Renal cortex interstitium (tissue), 11 donors: ENCODE measurements around the gene TRAPPC2L. TPM values are rescaled to one million over a fixed set of nuclear protein-coding genes. Genes with fewer than 3 reads are reported as not detected.

Experiments used
- DNase-seq, 11 donors: peaks; one replicate each; pipeline ENCODE4 v3.0.0-alpha.2; 2013; ENCODE audit warnings: low read depth in 9 of 11, low spot score in 4 of 11; ENCODE audit errors: extremely low read depth in 1 of 11
- polyA plus RNA-seq, 3 donors: library from polyadenylated mRNA; unstranded; fragments of 120-200 nt; gene quantifications; one replicate each; pipeline ENCODE4 v1.2.1, GENCODE V29; 2013; ENCODE audit not compliant: insufficient read length in 3 of 3

Gene TRAPPC2L
- polyA plus RNA-seq, 3 donors, result 63.0 to 85.3 (median 76.6) TPM

DNA sequence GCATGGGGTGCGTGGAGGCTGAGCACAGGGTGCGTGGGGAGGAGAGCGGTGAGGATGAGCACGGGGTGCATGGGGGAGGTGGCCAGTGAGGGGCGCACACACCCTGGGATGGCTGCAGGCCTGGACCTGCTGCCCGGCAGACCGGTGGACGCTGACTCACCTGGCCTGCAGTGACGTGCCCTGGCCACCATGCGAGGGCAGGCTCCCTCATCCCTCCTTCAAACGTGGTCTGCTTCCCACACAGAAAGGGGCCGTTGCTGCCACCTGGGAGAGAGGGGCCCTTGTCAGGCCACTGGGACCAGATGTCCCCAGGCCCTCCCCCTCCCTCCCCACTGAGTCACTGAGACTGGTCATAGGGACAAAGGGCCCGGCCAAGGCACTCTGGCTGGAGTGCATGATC is 25.1 kb upstream of the TRAPPC2L start:
- no peak for DNase-seq

DNA sequence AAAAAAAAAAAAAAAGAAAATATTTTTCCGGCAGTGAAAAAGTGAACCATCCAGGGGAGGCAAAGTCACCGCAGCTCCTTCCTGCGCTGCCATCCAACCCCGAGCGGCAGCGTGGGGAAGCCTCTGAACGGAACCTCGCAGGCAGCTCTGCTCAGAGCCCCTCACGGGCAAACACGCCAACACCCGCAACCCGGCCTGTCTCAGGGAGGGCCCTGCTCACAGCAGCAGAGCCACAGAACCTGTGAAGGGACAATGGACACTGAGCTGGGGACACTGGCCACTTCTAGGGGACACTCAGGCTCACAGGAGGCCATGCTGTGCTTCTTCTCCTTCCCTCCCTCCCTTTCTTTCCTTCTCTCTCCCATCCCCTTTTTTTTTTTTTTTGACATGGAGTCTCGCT is 23.8 kb upstream of the TRAPPC2L start:
- no peak for DNase-seq

DNA sequence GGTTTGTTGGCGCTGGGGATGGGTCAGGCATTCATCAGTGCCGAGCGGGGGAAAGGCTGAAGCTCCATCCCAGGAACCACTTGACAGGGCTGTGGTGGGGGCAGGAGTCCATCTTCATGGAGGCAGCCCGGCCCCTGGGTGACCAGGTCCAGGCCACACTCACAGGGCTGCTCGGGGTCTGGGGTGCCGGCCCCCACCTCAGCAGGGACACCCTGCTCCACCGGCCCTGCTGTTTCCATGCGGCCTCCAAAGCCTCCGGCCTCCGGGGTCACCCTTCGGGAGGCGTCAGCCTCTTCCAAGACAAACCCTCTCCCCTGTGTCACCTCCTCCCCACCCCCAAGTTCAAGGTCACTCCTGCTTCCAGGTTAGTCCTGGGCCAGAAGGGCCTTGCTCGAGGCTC is 22.3 kb upstream of the TRAPPC2L start:
- no peak for DNase-seq

DNA sequence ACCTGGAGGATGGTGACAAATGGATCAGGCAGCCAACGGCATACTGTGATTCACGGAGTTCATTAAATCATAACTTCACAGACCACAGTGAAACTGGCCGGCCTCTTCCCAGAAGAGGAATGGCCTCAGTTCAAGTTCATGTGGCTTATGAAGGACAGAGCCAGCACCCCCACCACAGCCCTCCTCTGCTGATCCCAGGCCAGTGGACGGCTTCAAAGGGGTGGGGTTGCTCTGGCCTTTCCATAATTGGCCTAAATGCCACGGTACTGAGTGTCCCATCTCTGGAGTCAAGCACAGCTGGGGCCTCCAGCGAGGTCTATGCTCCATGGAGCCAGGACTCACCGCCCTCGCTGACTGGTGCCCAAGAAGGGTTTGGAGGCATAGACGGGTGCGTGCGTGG is 21.5 kb upstream of the TRAPPC2L start:
- no peak for DNase-seq

DNA sequence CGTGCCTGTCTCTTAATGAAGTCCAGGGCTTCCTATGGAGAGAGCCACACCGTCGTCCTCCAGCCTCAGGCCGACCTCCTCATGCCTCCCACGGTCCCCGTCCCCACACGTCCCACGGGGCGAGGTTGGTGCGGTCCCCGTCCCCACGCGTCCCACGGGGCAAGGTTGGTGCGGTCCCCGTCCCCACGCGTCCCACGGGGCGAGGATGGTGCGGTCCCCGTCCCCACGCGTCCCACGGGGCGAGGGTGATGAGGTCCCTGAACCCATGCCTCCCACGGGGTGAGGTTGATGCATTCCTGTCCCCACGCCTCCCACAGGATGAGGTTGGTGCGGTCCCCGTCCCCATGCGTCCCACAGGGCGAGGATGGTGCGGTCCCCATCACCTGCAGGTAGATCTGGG is 21.1 kb upstream of the TRAPPC2L start:
- DNase-seq, result no peak

DNA sequence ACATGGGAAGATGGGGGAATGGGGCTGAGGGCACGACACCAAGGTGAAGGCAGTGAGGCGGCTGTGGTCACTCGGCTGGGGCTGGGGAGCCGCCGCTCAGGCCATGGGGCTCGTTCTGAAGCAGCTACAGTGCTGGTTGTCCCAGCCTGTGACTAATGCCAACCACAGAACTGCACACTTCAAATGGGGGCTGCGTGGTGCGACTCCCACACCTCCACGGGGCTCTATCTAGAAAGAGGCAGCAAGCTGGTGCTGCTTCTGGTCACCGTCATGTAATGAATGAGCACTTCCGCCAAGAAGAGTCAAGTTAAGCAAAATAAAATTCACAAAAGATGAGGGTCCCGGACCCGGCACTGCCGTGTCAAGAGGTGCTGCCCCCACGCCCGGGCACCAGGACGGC is 20.1 kb upstream of the TRAPPC2L start:
- DNase-seq, result no peak

DNA sequence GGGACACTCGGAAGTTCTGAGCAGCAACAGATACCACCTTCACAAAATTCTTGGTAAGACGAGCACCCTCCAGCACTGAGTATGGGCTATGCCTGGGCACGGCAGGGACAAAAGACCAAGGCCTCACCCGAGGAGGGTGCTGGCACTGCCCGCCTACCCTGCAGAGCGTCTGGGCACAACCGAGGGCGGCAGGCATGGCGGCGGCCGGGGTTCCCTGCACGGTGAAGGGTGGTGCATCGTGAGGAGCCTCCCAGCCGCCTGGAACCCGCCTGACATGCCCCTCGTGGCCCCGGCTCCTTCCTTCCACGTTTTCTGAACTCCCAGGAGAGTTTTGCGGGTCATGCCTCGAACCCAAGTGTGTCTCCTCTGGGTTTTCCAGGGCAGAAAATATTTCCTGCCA is 19.1 kb upstream of the TRAPPC2L start:
- DNase-seq, result no peak

DNA sequence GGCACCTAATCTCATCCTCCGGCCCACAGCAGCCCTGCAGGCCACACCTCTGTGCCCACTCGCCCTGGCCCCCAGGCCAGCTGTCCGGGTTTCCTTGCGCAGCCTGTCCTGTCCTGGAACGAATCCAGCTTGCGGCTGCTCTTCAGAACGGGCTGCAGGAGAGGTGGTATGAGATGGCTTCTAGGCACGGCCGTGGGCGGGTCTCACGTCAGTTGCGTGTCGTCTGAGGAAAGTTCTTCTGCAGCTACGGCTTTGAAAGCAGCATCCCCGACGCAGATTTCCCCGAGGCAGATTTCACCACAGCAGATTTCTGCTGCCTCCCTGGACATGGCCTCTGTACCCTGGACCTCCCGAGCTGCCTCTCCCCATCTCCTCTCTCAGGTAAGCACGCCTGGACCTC is 18.4 kb upstream of the TRAPPC2L start:
- no peak for DNase-seq

DNA sequence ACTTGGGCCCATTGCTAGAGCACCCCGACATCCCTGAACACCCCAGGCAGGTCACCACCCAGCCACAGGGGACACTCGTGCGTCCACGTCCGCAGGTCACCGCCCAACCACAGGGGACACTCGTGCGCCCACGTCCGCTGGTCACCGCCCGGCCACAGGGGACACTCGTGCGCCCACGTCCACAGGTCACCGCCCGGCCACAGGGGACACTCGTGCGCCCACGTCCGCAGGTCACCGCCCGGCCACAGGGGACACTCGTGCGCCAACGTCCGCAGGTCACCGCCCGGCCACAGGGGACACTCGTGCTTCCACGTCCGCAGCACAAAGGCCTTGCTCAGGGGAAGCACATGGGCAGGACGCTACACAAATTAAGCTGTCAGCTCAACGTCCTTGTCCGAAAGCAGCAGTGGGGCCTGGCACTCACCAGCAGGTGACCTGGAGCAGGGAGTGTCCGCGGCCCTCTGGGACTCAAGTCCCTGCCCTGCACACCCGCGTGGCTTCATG is 17.8 kb upstream of the TRAPPC2L start:
- DNase-seq, result no peak

DNA sequence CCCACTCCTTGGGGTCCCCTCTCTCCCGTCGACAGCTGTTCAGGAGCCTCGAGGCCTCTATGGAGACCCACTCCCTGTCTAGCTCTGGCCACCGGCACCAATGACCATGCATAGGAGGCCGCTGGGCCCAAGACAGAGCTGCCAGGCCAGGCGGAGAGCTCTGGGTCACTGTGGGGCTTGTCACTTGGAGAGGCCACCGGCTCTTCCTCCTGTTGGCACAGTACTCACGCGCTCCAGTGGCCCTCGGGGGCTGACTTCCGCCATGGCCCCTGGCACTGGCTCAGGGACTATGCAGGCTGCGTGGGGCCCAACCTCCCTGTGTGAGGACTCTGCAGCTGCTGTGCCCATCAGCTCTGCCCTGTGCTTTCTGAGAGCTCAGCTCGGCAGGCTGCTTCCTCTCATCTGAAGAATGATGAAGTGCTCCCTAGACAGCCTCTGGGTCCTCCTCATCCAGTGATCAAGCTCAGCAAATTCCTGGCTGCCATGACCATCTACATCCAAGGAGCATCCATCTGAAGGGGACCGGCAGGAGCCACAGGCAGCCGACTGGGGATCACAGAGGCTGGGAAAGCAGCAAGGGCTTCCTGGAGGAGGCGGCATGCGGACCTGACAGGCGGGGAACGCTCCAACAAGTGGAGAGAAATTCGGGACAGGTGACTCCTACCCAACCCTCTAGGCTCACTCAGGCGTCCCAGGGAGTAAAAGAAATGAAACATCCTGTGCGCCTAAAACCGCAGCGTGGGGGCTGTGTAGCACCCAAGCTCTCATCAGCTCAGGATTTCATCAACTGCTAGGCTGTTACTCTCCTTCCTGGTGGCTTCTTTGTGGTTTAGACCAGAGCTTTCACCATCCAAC is 17.0 kb upstream of the TRAPPC2L start:
- no peak for DNase-seq

DNA sequence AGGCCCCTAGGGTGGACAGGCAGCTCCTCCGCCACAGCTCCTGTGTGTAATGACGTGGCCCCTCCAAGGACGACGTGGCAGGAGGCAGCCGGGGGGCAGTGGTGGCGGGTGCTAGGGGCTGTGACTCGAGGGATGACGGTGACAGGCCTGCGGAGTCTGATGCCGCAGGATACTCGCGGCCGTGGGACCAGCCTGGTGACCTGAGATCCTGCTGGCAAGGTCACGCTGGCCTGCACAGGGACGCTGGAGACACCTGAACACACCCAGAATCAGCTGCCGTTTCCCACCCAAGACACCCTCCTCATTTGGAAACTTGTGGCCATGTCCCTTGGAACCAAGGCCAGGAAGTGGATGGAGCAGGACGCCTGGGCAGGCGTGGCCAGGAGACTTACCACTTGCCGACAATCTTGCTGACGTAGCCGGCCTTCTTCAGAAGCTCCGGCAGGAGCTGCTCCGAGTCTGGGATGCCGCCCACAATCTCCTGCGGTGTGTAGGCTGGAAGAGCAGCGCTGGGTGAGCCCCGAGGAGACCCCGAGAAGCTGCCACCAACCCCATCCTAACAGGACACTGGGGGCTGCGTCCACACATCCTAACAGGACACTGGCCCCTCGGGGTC is 16.2 kb upstream of the TRAPPC2L start:
- DNase-seq, result no peak

DNA sequence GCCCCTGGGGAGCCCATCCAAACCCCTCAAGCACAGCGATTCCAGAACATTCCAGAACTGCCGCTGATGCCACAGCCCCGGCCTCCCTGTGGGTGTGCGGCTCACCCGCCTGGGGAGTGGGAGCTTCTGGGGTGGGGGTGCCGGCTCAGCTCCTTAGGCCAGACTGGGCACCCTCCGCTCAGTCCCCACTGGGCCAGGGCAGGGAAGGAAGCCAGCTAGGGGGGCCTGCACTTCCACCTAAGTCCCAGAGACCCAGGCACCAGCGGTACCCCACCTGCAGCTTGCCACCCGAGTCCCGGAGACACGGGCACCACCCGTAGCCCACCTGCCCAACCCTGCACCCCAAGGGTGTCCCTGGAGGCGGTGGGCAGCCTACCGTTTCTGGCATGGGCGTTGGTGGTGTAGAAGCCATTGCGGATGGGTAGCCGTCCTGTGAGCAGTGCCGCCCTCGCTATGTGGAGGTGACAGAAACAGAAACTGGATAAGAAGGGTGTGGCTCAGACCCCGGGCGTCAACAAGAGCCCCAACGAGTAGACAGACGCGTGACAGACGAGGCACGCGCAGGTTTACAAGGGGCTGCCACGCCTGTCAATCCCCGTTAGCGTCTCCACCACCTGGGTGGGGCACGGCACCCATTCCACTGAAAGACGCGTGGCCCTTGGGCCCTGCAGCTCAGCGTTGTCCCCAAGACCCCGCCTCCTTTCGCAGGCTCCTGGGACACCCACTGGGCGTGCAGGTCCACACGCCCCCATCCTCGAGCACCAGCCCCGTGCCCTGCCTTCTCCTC is 15.2 kb upstream of the TRAPPC2L start:
- no peak for DNase-seq

DNA sequence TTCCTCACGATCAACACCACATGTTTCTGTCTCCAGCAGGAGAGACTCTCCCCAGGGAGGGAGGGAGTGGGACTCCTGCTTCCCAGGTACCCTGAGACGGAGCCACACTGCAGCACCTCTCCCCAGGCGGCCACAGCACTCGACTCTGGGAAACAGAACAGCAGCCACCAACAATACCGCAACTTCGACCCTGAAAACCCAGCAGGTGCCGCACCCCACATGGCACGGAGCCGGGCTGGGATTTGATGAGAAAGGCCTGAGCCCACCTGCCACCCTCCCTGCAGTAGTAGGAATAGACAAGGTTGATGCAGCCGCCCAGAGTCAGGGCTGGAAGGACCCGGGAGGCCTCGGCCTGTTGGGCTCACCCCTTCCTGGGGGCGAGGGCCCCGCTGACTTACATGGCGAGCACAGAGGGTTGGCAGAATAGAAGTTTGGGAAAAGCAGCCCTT is 14.6 kb upstream of the TRAPPC2L start:
- no peak for DNase-seq

DNA sequence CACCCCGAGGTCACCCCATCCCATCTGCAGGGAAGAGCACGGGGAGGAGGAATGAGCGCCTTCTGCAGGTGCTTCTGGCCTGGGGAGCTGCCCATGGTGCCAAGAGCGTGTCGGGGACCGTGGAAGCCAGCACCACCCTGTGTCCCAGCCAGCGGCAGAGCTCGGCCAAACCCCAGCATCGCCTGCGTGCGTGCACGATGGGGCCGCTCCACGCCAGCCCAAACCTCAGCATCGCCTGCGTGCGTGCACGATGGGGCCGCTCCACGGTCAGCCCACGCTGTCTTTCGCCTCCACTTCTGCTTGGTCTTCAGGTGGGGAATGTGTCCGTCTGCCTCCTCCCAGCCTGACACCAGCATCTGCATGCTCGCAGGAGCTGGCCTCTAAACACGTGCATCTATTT is 14.1 kb upstream of the TRAPPC2L start:
- no peak for DNase-seq

DNA sequence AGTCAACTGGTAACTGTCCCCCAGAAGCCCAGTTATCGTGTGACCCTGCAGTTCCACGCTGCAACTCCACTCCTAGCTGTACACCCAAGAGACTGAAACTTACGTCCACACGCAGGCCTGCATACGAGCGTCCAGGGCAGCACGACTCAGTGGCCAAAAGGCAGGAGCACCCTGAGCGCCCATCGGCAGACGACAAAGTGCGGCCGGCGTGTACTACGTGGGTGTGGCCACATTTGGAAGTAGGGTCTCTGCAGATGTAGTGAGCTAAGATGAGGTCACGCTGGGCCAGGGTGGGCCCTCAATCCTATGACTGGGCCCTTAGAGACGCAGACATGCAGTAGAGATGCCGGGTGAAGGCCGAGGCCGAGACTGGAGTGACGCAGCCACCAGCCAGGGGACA is 13.7 kb upstream of the TRAPPC2L start:
- DNase-seq, result no peak

DNA sequence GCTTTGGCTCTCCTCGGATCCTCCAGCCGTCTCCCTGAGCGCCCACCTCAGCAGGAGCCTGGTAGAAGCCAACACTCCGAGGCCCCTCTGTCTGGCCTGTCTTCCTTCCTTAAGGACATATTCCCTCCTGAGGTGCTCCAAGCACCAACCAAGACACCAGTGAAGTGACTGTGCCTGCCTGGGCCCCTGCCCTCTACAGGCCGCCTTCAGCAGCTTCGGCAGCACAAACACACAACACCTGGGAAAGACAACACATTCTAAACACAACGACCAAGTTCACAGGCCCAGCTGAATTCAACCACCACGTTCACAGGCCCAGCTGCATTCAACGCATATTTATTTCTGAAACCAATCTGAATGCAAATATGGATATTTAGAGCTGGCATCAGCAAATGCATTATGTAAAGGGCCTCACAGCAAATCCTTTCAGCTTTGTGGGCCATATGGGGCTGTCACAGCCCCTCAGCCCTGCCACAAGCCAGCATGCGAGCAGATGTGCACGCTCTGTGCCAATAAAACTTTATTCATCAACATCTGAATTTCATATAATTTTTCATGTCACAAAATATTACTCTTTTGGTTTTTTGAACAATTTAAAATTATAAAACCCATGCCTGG is 12.4 kb upstream of the TRAPPC2L start:
- no peak for DNase-seq

DNA sequence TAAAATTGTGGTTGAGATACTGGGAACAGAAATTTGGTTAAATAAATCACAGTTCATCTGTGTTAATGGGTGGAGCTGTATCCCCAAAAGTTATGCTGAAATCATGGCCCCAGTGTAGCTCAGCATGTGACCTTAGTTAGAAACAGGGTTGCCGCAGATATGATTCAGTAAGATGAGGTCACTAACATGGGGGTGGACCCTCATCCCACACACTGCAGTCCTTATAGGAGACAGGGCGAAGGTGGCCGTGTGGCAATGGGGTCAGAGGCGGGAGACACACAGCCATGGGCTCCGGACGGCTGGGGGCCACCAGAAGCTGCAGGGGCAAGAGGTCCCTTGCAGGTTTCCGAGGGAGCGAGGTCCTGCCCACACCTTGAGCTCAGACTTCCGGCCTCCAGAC is 10.8 kb upstream of the TRAPPC2L start:
- DNase-seq, result no peak

DNA sequence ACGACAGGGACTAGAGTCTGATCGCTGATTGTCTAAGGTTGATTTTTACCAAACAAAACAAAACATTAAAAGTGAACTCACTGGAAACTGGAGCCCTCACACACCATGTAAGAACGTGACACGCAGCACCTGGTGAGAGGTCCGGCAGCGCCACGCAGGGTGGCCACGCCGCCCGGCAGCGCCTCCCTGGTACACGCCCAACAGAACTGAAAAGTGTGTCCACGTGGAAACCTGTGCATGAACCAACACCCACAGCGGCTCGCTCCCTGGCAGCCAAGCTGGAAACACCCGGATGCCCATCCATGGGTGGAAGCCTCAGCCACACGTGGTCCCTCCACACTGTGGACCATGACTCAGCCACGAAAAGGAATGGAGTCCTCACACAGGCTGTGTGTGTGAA is 9.3 kb upstream of the TRAPPC2L start:
- no peak for DNase-seq

DNA sequence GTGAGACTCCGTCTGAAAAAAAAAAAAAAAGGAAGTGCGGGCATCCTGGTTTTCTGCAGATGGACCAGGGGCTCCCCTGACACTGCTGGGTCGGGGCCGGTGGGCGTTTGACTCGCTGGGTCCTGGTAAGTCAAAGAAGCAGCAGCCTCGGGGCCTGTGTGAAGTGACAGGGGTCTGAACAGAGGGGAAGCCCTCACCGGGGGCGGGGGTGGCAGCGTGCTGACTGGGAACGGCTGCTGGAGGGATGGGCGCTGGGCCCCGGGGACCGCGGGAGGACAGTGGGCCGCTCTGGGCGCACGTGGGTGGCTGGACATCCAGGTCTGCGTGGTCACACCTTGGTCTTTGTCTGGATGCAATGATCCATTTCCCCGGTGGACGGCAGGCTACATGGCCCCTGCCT is 8.4 kb upstream of the TRAPPC2L start:
- DNase-seq, result no peak
